H54 (cell line): ENCODE data around the gene DYRK1A.

Source experiments
- DNase-seq: peaks from one replicate; pipeline ENCODE4 v3.0.0; 2011; ENCODE audit warnings: low spot score, mixed read lengths; ENCODE audit not compliant: insufficient read length
- FAIRE-seq: peaks from 3 replicates; lab custom pipeline; 2011; peaks lifted over from hg19 to GRCh38; lab: Jason Lieb, UNC
- POLR2A ChIP-seq: IDR thresholded peaks from 2 replicates; pipeline ENCODE4 v1.6.1; 2011; ENCODE audit warnings: low read depth, mild to moderate bottlenecking, low read length

DYRK1A gene

DNA sequence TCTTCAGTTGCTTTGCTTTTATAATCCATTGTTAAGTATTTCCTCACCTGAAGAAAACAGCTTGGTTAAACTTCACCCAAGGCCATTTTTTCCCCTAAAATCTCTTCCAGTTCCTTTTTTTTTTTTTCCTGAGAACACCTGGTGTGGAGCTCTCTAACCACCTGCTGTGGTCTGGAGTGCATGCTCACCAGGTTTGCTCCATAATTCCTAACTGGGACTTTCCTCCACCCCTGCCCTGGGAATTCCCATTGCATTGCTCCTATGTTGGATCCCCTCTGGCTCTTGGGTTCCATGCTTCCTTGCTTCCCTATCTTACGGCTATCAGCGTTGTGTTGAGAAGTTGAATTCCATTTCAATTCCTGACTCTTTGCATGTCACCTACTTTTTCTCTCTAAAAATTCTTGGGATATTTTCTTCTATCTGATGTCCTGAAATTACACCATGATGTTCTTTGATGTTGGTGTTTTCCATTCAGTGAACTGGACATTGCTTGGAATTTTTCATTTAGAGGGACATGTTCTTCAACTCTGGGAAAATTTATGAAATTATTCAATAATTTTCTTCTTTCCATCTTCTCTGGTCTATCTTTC is 19.6 kb upstream of the DYRK1A start:
- TF ChIP-seq POLR2A: no peak
- DNase-seq (no peak), FAIRE-seq (no peak)

- DNase-seq: no peak
Measured at GRCh38 chr21:37348664-37349063, 17.9 kb upstream of the DYRK1A start.

DNA sequence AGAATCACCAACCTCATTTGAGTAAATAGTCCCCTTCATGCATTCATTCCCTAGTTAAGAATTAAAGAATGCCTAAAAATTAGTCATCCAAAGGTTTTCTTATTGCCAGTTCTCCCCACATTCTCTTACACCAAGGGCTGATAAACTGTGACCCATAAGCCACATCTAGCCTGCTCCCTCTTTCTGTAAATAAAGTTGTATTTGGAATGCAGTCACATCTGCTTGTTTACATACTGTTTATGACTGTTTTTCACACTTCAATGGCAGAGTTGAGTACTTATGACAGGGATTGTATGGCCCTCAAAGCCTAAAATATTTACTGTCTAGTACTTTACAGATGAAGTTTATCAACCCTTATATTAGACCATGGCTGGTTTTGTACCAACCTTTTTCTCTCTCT is 16.1 kb upstream of the DYRK1A start:
- no peak for FAIRE-seq
- no peak for TF ChIP-seq POLR2A

More at GRCh38 chr21:37348664-37349063, 17.9 kb upstream of the DYRK1A start:
- FAIRE-seq: no peak
- no peak for TF ChIP-seq POLR2A

DNA sequence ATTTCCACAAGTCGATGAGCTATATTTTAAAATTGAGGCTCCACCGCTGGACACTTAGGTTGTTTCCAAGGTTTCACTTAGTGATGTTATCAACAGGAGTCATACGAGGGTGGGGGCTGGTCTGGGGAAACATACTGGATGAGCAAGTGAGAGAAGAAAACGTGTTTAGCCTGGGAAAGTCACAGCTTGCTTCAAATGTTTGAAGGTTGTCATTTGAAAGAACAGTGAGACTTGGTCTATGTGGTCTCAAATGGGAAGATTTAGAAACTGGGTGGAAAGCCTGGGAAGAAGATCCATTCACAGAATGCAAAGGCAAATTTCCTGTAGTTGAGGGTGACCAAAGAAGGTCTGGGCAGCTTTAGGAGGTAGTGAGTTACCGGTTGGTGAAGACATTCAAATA is 9.9 kb upstream of the DYRK1A start:
- FAIRE-seq: no peak
- no peak for DNase-seq
- no peak for TF ChIP-seq POLR2A

More for the DNA sequence above, 16.1 kb upstream of the DYRK1A start:
- no peak for DNase-seq

- TF ChIP-seq POLR2A: no peak
- DNase-seq: no peak
- no peak for FAIRE-seq
Measured at GRCh38 chr21:37357691-37358090, 8.9 kb upstream of the DYRK1A start.

DNA sequence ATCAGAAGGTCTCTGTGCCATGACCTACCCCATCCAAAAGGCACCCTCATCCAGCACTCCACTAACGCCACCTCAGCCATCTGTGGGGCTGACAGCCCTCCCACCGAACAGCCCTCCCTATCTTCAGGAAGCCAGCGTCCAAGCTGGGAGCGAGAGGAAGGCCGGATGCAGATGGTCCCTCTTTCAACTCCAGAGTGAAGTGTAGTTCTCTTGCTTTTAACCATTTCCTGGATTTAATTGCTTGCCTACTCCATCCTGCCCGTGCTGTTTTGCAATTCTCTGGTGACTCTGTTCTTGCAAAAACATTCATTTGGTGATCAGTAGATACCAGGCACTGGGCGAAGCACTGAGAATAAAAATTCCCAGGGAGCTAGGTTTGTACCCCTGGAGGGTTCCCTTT is 8.2 kb upstream of the DYRK1A start:
- no peak for FAIRE-seq
- DNase-seq: no peak
- no peak for TF ChIP-seq POLR2A

- DNase-seq (no peak), FAIRE-seq (no peak)
- no peak for TF ChIP-seq POLR2A
Measured at GRCh38 chr21:37363936-37364335, 2.6 kb upstream of the DYRK1A start.

DNA sequence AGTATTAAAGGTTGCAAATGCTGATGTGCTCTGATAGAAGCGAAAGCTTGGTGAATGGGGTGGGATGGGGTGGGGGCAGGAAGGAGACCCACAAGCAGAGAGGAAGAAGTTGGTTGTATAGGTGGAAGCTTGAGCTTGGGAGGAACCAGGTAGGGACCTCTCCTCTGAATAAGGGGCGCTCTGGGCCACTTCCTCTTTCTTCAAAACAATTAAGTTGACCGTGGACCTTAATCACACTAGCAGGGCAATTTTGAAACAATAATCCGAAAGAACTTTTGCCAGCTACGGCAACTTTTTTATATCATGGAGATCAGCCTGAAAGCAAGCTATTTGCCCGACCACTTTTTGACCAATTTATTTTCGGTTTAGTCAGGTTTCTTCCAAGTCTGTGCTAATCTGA is 1.9 kb upstream of the DYRK1A start:
- TF ChIP-seq POLR2A: no peak
- no peak for FAIRE-seq
- DNase-seq: no peak

GRCh38 chr21:37365517-37366481 is 774 bp upstream of the DYRK1A start:
- DNase-seq: peak; percentile 57
- no peak for FAIRE-seq
- TF ChIP-seq POLR2A: peak; percentile 68

DNA sequence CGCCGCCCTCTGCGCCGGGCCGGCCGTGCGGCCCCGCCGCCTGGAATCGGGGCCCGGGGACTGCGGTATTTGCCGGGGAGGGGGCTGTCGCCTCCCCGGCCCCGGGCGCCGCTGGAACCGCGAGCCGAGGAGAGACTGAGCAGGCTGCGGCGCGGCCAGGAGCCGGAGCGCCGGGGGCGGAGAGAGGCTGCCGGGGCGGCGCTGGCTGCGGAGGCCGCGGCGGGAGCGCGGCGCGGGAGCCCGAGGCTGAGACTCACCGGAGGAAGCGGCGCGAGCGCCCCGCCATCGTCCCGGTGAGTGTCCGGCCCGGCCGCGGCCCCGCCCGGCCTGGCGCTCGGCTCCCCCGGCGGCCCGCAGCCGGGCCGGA is 746 bp downstream of the DYRK1A start:
- FAIRE-seq (no peak), DNase-seq (no peak)
- no peak for TF ChIP-seq POLR2A

- peak; percentile 84 for TF ChIP-seq POLR2A
- DNase-seq (no peak), FAIRE-seq (no peak)
Measured at GRCh38 chr21:37367703-37368540, 1.3 kb downstream of the DYRK1A start.

- DNase-seq (no peak), FAIRE-seq (peak; percentile 11)
- TF ChIP-seq POLR2A: no peak
Measured at GRCh38 chr21:37368541-37369279, 2.1 kb downstream of the DYRK1A start.

DNA sequence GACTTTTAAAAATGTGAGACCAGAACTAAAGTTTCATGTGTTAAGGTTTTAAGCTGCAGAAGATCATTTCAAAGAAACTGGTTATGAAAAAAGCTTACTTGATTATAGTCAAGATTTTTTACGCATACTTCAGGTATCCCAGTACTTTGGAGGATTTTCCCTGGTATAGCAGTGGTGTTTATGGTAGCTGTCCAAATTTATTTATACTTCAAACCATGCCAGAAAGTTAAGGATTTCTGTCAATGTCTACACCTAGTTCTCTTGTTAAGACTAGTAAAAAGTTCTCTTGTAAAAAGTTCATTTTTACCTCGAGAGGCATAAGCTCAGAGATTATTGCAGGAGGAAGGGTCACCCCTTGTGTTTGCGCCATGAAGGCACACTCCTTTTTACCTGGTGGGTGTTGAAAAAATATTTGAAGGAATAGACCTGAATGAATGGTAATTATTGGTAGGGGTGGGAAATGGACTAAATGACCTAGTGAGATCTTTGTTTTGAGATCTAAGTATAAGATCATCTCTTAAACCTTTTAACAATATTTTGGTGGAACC is 2.8 kb downstream of the DYRK1A start:
- DNase-seq (no peak), FAIRE-seq (no peak)
- TF ChIP-seq POLR2A: no peak
